PFSK-1 (cell line): Measurements from ENCODE around the gene TXNDC11.

Experiments used
- POLR2AphosphoS5 ChIP-seq: IDR thresholded peaks from 2 replicates; pipeline ENCODE4 v1.6.1; 2012; ENCODE audit warnings: low read depth, mild to moderate bottlenecking, control low read depth, low read length, moderate library complexity
- REST ChIP-seq, 2 experiments: IDR thresholded peaks; 2 replicates each; pipeline versions ENCODE4 v1.6.1 to v1.8.0; 2011 to 2012; ENCODE audit warnings: low read depth in 2 of 2, low read length in 2 of 2, control low read depth in 1 of 2, inconsistent platforms in 1 of 2, mild to moderate bottlenecking in 1 of 2, moderate library complexity in 1 of 2; ENCODE audit not compliant: insufficient read depth in 1 of 2
- SIN3A ChIP-seq: IDR thresholded peaks from 2 replicates; pipeline ENCODE4 v1.6.1; 2012; ENCODE audit warnings: mild to moderate bottlenecking, low read length, moderate library complexity, borderline replicate concordance; ENCODE audit not compliant: insufficient read depth
- TAF1 ChIP-seq: IDR thresholded peaks from 2 replicates; pipeline ENCODE4 v1.6.1; 2012; ENCODE audit warnings: low read length, control low read depth, borderline replicate concordance; ENCODE audit not compliant: insufficient read depth

DNA sequence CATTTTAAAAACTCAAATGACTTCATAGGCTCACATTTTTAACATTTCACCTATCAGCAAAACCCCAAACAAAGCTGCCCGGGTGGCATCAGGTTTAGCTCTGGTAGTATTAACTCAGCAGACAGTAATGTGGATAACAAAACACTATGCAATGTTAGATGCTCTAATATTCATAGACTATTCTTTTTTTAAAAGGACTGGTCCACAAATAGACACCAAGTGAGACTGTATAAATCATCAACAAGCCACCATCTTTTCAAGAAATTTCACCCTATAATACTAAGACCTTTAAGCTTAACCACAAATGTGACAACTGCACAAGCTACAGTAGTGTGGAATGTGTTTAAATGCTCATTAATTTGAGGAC is 54.2 kb downstream of the TXNDC11 start:
- TF ChIP-seq POLR2AphosphoS5 = no peak
- TF ChIP-seq REST (IDR thresholded peaks at IDR 0.05; ENCODE audit: insufficient read depth in 1 of 2, low read depth in 2 of 2, low read length in 2 of 2) = no peak
- no peak for TF ChIP-seq SIN3A
- TF ChIP-seq TAF1 = no peak
